HS-27A (cell line): ENCODE measurements around the gene PPM1K.
"Not testable (repeated sequence)": the region's sequence is repeated elsewhere in the genome, so short reads cannot be mapped to it uniquely, and the experiment has no call there.

Experiments
- DNase-seq: peaks from one replicate; pipeline ENCODE4 v3.0.0-alpha.2; 2012; ENCODE audit warnings: low read depth, missing footprints

The PPM1K gene

GRCh38 chr4:88284439-88285234, at the start of gene PPM1K:
Gene PPM1K (minus strand): TSS chr4:88284561. CDS start chr4:88278583, 5,978 bp downstream.
- peak; percentile 90 for DNase-seq

- no peak for DNase-seq
Observed at GRCh38 chr4:88333741-88334405, 49.5 kb upstream of the PPM1K start.

GRCh38 chr4:88327665-88328064, 43.3 kb upstream of the PPM1K start:
- no peak for DNase-seq

- DNase-seq = no peak
Observed at GRCh38 chr4:88320780-88321373, 36.5 kb upstream of the PPM1K start.

GRCh38 chr4:88320224-88320779, 35.9 kb upstream of the PPM1K start:
- no peak for DNase-seq

GRCh38 chr4:88318751-88319350, 34.5 kb upstream of the PPM1K start:
- no peak for DNase-seq

- DNase-seq = no peak
Observed at GRCh38 chr4:88315460-88316017, 31.2 kb upstream of the PPM1K start.

- not testable (repeated sequence) for DNase-seq
Observed at GRCh38 chr4:88313088-88313624, 28.8 kb upstream of the PPM1K start.

GRCh38 chr4:88308587-88308986, 24.2 kb upstream of the PPM1K start:
- DNase-seq = no peak

GRCh38 chr4:88297725-88298454, 13.5 kb upstream of the PPM1K start:
- no peak for DNase-seq

GRCh38 chr4:88297212-88297516, 12.8 kb upstream of the PPM1K start:
- DNase-seq = no peak

- no peak for DNase-seq
Observed at GRCh38 chr4:88296413-88297211, 12.3 kb upstream of the PPM1K start.

- DNase-seq = no peak
Observed at GRCh38 chr4:88295656-88296055, 11.3 kb upstream of the PPM1K start.

- no peak for DNase-seq
Observed at GRCh38 chr4:88291003-88291402, 6.6 kb upstream of the PPM1K start.

GRCh38 chr4:88286897-88287296, 2.5 kb upstream of the PPM1K start:
- DNase-seq = no peak

GRCh38 chr4:88285235-88285653, 883 bp upstream of the PPM1K start:
- no peak for DNase-seq

GRCh38 chr4:88283661-88284438, 511 bp downstream of the PPM1K start:
- DNase-seq = no peak

- no peak for DNase-seq
Observed at GRCh38 chr4:88280228-88280795, 4.0 kb downstream of the PPM1K start.

- DNase-seq = no peak
Observed at GRCh38 chr4:88277711-88278225, 6.6 kb downstream of the PPM1K start.
